ENCODE measurements around the gene FLT3.
"Not testable (repeated sequence)": the region's sequence is repeated elsewhere in the genome, so short reads cannot be mapped to it uniquely, and the experiment has no call there.

The FLT3 gene

GRCh38 chr13:28022848-28023518, 77.4 kb downstream of the FLT3 start:
- TF ChIP-seq, protein P1, sequence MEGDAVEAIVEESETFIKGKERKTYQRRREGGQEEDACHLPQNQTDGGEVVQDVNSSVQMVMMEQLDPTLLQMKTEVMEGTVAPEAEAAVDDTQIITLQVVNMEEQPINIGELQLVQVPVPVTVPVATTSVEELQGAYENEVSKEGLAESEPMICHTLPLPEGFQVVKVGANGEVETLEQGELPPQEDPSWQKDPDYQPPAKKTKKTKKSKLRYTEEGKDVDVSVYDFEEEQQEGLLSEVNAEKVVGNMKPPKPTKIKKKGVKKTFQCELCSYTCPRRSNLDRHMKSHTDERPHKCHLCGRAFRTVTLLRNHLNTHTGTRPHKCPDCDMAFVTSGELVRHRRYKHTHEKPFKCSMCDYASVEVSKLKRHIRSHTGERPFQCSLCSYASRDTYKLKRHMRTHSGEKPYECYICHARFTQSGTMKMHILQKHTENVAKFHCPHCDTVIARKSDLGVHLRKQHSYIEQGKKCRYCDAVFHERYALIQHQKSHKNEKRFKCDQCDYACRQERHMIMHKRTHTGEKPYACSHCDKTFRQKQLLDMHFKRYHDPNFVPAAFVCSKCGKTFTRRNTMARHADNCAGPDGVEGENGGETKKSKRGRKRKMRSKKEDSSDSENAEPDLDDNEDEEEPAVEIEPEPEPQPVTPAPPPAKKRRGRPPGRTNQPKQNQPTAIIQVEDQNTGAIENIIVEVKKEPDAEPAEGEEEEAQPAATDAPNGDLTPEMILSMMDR (IDR thresholded peaks at IDR 0.05; ENCODE audit: borderline replicate concordance, insufficient read depth, low read depth, low read length), result no peak
- no peak overlapping the region for H3K4me3 ChIP-seq (ENCODE audit: low read depth, low read length)

DNA sequence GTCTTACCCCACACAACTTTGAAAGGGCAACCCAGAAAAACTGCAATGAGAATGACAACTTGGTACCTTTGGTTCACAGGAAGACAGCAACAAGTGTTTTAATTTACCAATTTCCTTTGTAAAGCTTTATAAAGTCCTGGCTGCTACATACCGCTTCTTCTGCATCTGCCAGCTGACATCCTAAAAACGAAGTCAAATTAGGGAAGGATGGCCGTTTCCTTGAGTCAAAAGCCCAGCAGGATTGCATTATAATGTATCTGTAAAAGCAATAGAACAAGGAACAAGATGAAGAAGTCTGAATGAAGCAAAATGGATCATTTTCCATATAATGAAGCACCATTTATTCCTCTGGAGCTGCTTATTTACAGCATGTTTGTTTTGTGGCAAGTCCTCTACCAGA, 86.1 kb downstream of the FLT3 start:
- H3K4me3 ChIP-seq (ENCODE audit: low read depth, low read length), result no peak overlapping the region
- TF ChIP-seq, protein P1 (IDR thresholded peaks at IDR 0.05; ENCODE audit: borderline replicate concordance, insufficient read depth, low read depth, low read length), result no peak

DNA sequence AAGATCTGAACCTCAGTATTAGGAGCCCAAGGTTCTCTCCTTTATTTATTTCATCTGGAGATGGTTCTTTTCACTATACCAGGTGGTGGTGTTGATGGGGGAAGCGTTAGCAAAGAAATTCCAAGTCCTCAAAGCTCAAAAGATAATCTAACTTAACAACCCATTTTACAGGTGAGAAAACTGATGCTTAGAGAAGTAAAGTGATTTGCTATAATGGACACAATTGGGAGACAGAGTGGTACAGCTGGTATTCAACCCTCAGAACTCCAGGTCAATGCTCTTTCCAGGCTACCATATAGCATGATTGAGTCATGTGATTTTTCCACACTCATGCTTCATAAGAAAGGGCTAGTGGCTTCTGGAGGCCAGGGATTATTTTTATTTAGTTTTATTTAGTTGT, 86.9 kb downstream of the FLT3 start:
- H3K4me3 ChIP-seq (ENCODE audit: low read depth, low read length), result no peak overlapping the region
- TF ChIP-seq, protein P1 (IDR thresholded peaks at IDR 0.05; ENCODE audit: borderline replicate concordance, insufficient read depth, low read depth, low read length), result no peak

- no peak overlapping the region for H3K4me3 ChIP-seq (ENCODE audit: low read depth, low read length)
- TF ChIP-seq, protein P1 (IDR thresholded peaks at IDR 0.05; ENCODE audit: borderline replicate concordance, insufficient read depth, low read depth, low read length), result no peak
Measured at GRCh38 chr13:28012896-28013295, 87.5 kb downstream of the FLT3 start.

GRCh38 chr13:28012383-28012782, 88.0 kb downstream of the FLT3 start:
- TF ChIP-seq, protein P1 (IDR thresholded peaks at IDR 0.05; ENCODE audit: borderline replicate concordance, insufficient read depth, low read depth, low read length), result no peak
- no peak overlapping the region for H3K4me3 ChIP-seq (ENCODE audit: low read depth, low read length)

DNA sequence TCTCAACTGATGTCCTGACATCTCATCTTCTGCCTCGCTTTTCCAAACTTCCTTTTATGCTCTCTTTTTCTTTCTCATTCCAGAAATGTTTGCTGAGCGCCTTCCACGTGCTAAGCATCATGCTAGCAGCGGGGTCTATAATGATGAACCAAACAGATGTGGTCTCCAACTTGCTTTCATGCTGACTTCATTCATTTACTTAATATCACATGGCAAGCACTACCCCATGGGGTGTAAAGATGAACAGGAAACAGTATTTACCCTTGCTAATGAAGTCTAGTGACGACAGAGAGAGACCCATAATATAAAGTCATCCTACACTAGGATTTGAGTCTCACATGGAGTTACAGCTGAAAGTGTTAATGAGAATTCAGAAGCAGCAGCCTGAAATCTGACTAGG, 90.3 kb downstream of the FLT3 start:
- TF ChIP-seq, protein P1 (IDR thresholded peaks at IDR 0.05; ENCODE audit: borderline replicate concordance, insufficient read depth, low read depth, low read length), result no peak
- H3K4me3 ChIP-seq (ENCODE audit: low read depth, low read length), result no peak overlapping the region

GRCh38 chr13:28005016-28005415, 95.4 kb downstream of the FLT3 start:
- H3K4me3 ChIP-seq (ENCODE audit: low read depth, low read length), result not testable (repeated sequence)

All from GM12875 (cell line).